ENCODE results near the gene BRSK1.

The BRSK1 gene

GRCh38 chr19:55340784-55341147 is 57.0 kb downstream of the BRSK1 start:
- Histone ChIP-seq H3K9me3 (ENCODE audit: control insufficient read depth, insufficient read depth, low read depth, low read length) (no peaks in the 10 kb centered on the region), H3K4me1 (ENCODE audit: control insufficient read depth, insufficient read depth, low read length) (peaks cover 22% of the 10 kb centered on the region), H3K27me3 (ENCODE audit: control insufficient read depth, insufficient read depth, low read length) (no peaks in the 10 kb centered on the region), H3K36me3 (ENCODE audit: control insufficient read depth, insufficient read depth, low read length) (peaks cover 36% of the 10 kb centered on the region), H3K27ac (ENCODE audit: low read depth, low read length) (peak overlapping the region; percentile 78; the same call in 1 of the 2 replicates), H3K4me3 (ENCODE audit: low read depth, low read length) (peak overlapping the region; percentile 97), H3K9ac (ENCODE audit: low read length) (peak overlapping the region; percentile 79)

GRCh38 chr19:55341171-55341588 is 57.4 kb downstream of the BRSK1 start:
- H3K36me3 ChIP-seq (ENCODE audit: control insufficient read depth, insufficient read depth, low read length), result peaks cover 40% of the 10 kb centered on the region
- peak overlapping the region; percentile 78; the same call in 1 of the 2 replicates for H3K27ac ChIP-seq (ENCODE audit: low read depth, low read length)
- H3K9ac ChIP-seq (ENCODE audit: low read length), result peak overlapping the region; percentile 21
- peaks cover 26% of the 10 kb centered on the region for H3K4me1 ChIP-seq (ENCODE audit: control insufficient read depth, insufficient read depth, low read length)
- H3K27me3 ChIP-seq (ENCODE audit: control insufficient read depth, insufficient read depth, low read length), result no peaks in the 10 kb centered on the region
- no peaks in the 10 kb centered on the region for H3K9me3 ChIP-seq (ENCODE audit: control insufficient read depth, insufficient read depth, low read depth, low read length)
- peak overlapping the region; percentile 97 for H3K4me3 ChIP-seq (ENCODE audit: low read depth, low read length)

GRCh38 chr19:55341595-55342531 is 58.1 kb downstream of the BRSK1 start:
- Histone ChIP-seq H3K27me3 (ENCODE audit: control insufficient read depth, insufficient read depth, low read length) (no peaks in the 10 kb centered on the region), H3K36me3 (ENCODE audit: control insufficient read depth, insufficient read depth, low read length) (peaks cover 45% of the 10 kb centered on the region), H3K9me3 (ENCODE audit: control insufficient read depth, insufficient read depth, low read depth, low read length) (no peaks in the 10 kb centered on the region), H3K4me3 (ENCODE audit: low read depth, low read length) (peak overlapping the region; percentile 48), H3K27ac (ENCODE audit: low read depth, low read length) (no peak overlapping the region), H3K9ac (ENCODE audit: low read length) (peak overlapping the region; percentile 21), H3K4me1 (ENCODE audit: control insufficient read depth, insufficient read depth, low read length) (peaks cover 29% of the 10 kb centered on the region)

DNA sequence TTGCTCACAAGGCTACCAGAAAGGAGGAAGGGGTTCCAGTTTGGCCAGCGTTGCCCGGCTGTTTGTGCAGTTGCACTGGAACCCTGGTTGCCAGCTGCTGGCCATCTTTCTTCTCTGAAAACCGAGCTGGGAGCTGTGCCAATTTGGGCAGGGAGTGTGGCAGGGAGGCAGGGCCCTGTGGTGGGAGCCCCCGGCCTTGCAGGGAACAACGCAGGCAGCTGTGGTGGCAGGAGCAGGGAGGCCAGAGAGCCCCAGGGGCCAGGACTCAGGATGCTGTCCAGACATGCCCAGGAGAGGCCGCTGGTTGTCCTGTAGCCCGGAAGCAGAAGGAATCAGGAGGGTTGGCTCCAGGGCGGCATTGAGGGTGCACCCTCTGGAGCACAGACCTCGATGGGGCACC is 60.6 kb downstream of the BRSK1 start:
- Histone ChIP-seq H3K9me3 (ENCODE audit: control insufficient read depth, insufficient read depth, low read depth, low read length) (no peaks in the 10 kb centered on the region), H3K27me3 (ENCODE audit: control insufficient read depth, insufficient read depth, low read length) (no peaks in the 10 kb centered on the region), H3K4me3 (ENCODE audit: low read depth, low read length) (no peak overlapping the region), H3K4me1 (ENCODE audit: control insufficient read depth, insufficient read depth, low read length) (peaks cover 39% of the 10 kb centered on the region), H3K27ac (ENCODE audit: low read depth, low read length) (no peak overlapping the region), H3K36me3 (ENCODE audit: control insufficient read depth, insufficient read depth, low read length) (peaks cover 48% of the 10 kb centered on the region), H3K9ac (ENCODE audit: low read length) (no peak overlapping the region)

DNA sequence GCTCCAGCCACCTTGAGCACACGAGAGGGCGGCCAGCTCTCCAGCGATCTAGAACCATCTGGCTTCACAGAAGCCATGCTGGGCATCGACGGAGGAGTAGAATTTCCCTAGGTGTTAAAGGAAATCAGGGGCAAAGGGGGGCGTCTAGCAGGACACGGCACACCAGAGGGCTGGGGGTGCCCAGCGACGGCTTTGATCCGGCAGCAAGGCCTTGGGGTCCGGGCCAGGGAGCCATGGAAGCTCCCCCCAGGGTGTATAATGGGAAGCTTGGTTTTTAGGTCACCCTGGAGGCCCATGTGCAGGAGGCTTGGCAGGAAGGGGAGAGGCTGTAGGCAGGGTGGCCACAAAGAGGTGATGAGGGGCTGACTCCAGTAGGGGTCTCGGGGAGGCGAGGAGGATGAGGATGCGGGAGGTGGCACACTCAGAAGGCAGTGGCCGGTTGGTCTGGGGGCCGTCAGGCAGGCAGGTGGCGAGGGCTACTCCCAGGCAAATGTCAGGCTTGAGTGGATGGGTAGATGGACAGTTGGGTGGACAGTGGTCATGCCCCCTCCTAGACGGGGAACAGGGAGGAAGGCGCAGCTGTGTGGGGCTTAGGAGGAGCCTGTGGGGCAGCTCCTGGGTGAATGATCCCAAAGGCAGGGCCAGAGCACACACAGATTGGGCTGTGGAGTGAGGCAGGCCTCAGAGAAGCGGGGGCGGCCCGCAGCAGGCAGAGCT is 61.5 kb downstream of the BRSK1 start:
- Histone ChIP-seq H3K9ac (ENCODE audit: low read length) (peak overlapping the region; percentile 15), H3K4me1 (ENCODE audit: control insufficient read depth, insufficient read depth, low read length) (peaks cover 44% of the 10 kb centered on the region), H3K4me3 (ENCODE audit: low read depth, low read length) (no peak overlapping the region), H3K36me3 (ENCODE audit: control insufficient read depth, insufficient read depth, low read length) (peaks cover 48% of the 10 kb centered on the region), H3K27ac (ENCODE audit: low read depth, low read length) (no peak overlapping the region), H3K27me3 (ENCODE audit: control insufficient read depth, insufficient read depth, low read length) (no peaks in the 10 kb centered on the region), H3K9me3 (ENCODE audit: control insufficient read depth, insufficient read depth, low read depth, low read length) (no peaks in the 10 kb centered on the region)

DNA sequence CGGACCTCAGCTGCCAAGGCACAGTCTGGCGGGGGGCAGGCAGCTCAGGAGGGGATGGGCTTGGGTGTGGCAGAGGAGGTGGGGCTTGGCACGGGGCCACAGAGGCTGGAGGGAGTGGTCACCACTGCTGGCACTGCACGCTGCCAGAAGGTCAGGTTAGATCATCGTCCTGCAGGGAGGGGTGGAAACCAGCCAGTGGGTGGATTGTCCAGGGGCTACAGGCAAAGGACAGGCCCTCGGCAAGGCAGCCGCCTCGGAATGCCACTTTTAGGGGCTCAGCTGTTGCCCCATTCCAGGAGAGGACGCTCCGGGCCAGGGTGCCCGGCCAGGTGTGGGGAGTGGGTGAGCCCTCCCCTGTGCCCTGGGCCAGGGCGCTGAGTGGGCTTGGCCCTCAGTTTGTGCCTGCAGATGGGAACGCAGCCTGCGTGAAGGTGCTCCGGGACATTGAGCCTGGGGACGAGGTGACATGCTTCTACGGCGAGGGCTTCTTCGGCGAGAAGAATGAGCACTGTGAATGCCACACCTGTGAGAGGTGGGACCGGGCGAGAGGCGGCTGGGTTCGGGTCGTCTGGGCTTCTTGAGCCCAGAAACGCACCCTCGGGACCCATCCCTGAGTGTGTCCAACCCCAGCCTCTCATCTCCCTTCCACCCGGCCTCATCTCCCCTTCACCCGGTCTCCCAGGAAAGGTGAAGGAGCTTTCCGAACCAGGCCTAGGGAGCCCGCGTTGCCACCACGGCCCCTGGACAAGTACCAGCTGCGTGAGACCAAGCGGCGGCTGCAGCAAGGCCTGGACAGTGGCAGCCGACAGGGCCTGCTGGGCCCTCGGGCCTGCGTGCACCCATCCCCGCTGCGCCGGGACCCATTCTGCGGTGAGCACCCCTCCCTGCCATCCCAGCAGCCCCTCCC is 62.3 kb downstream of the BRSK1 start:
- Histone ChIP-seq H3K4me1 (ENCODE audit: control insufficient read depth, insufficient read depth, low read length) (peaks cover 46% of the 10 kb centered on the region), H3K4me3 (ENCODE audit: low read depth, low read length) (no peak overlapping the region), H3K27ac (ENCODE audit: low read depth, low read length) (no peak overlapping the region), H3K27me3 (ENCODE audit: control insufficient read depth, insufficient read depth, low read length) (peaks cover 7% of the 10 kb centered on the region), H3K36me3 (ENCODE audit: control insufficient read depth, insufficient read depth, low read length) (peaks cover 48% of the 10 kb centered on the region), H3K9me3 (ENCODE audit: control insufficient read depth, insufficient read depth, low read depth, low read length) (no peaks in the 10 kb centered on the region), H3K9ac (ENCODE audit: low read length) (no peak overlapping the region)

DNA sequence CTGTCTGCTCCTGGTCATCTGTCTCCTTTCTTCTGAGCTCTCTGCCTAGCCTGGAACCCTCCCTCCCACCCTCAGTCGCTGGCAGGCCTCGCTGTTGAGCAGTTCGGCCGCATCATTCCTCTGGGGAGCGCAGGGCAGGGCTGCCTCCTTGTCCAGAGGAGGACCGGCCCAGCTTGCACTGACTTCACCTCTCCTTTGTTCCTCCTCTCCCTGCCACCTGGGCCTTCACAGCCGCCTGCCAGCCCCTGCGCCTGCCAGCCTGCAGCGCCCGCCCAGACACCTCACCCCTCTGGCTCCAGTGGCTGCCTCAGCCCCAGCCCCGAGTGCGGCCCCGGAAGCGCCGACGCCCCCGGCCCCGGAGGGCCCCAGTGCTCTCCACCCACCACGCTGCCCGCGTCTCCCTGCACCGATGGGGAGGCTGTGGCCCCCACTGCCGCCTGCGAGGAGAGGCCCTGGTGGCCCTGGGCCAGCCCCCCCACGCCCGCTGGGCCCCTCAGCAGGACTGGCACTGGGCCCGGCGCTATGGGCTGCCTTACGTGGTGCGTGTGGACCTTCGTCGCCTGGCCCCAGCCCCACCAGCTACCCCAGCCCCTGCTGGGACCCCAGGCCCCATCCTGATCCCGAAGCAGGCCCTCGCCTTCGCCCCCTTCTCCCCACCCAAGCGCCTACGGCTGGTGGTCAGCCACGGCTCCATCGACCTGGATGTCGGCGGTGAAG is 63.1 kb downstream of the BRSK1 start:
- H3K4me1 ChIP-seq (ENCODE audit: control insufficient read depth, insufficient read depth, low read length), result peaks cover 40% of the 10 kb centered on the region
- H3K9ac ChIP-seq (ENCODE audit: low read length), result no peak overlapping the region
- H3K9me3 ChIP-seq (ENCODE audit: control insufficient read depth, insufficient read depth, low read depth, low read length), result no peaks in the 10 kb centered on the region
- peaks cover 15% of the 10 kb centered on the region for H3K27me3 ChIP-seq (ENCODE audit: control insufficient read depth, insufficient read depth, low read length)
- H3K27ac ChIP-seq (ENCODE audit: low read depth, low read length), result no peak overlapping the region
- no peak overlapping the region for H3K4me3 ChIP-seq (ENCODE audit: low read depth, low read length)
- H3K36me3 ChIP-seq (ENCODE audit: control insufficient read depth, insufficient read depth, low read length), result peaks cover 46% of the 10 kb centered on the region

DNA sequence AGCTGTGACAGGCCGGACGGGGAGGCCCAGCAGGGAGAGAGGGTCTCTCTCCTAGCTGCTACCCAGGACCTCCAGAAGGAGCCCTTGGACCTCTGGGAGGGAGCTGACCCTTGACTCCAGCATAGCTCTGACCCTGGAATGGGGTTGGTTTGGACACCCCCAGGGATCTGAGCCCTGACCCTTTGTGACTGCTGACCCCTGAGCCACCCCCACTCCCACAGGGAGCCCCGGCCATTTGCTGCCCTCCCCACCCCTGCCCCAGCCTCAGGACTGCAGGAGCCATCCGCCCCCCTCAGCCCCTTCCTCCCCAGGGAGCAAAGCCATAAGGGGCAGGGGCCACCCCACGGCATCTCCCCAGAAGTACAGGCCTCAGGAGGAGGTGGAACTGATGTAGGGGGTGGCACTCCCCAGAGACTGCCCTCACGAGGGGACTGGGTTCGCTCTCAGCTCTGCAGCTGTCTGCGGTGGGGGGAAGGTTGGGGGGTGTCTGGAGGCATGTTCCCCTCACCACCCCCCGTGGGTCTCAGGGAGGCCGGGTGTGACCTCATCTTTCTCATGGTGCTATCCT is 63.7 kb downstream of the BRSK1 start:
- Histone ChIP-seq H3K27ac (ENCODE audit: low read depth, low read length) (no peak overlapping the region), H3K27me3 (ENCODE audit: control insufficient read depth, insufficient read depth, low read length) (peaks cover 21% of the 10 kb centered on the region), H3K4me3 (ENCODE audit: low read depth, low read length) (no peak overlapping the region), H3K4me1 (ENCODE audit: control insufficient read depth, insufficient read depth, low read length) (peaks cover 44% of the 10 kb centered on the region), H3K9me3 (ENCODE audit: control insufficient read depth, insufficient read depth, low read depth, low read length) (no peaks in the 10 kb centered on the region), H3K9ac (ENCODE audit: low read length) (no peak overlapping the region), H3K36me3 (ENCODE audit: control insufficient read depth, insufficient read depth, low read length) (peaks cover 41% of the 10 kb centered on the region)

GRCh38 chr19:55348317-55349034 is 64.7 kb downstream of the BRSK1 start:
- no peaks in the 10 kb centered on the region for H3K9me3 ChIP-seq (ENCODE audit: control insufficient read depth, insufficient read depth, low read depth, low read length)
- peak overlapping the region; percentile 19 for H3K4me3 ChIP-seq (ENCODE audit: low read depth, low read length)
- peaks cover 51% of the 10 kb centered on the region for H3K4me1 ChIP-seq (ENCODE audit: control insufficient read depth, insufficient read depth, low read length)
- H3K27ac ChIP-seq (ENCODE audit: low read depth, low read length), result peak overlapping the region; percentile 37
- peaks cover 32% of the 10 kb centered on the region for H3K36me3 ChIP-seq (ENCODE audit: control insufficient read depth, insufficient read depth, low read length)
- H3K27me3 ChIP-seq (ENCODE audit: control insufficient read depth, insufficient read depth, low read length), result peaks cover 31% of the 10 kb centered on the region
- H3K9ac ChIP-seq (ENCODE audit: low read length), result peak overlapping the region; percentile 7
